Renal cortical epithelial cell (primary cell): ENCODE measurements around the gene RPL37. TPM values are rescaled to one million over a fixed set of nuclear protein-coding genes. Genes with fewer than 3 reads are reported as not detected.
"Not testable (repeated sequence)": the region's sequence is repeated elsewhere in the genome, so short reads cannot be mapped to it uniquely, and the experiment has no call there.

Experiments
- DNase-seq: peaks from one replicate; pipeline ENCODE4 v3.0.0-alpha.2; 2011; ENCODE audit warnings: low read depth
- total RNA-seq: library from RNA; depleted of rRNA; stranded (reverse); fragments of >200 nt; gene quantifications from 2 replicates; pipeline ENCODE4 v1.2.3, GENCODE V29; 2014

Gene RPL37
- total RNA-seq, 1 donor from 2014 or later = 350 TPM

DNA sequence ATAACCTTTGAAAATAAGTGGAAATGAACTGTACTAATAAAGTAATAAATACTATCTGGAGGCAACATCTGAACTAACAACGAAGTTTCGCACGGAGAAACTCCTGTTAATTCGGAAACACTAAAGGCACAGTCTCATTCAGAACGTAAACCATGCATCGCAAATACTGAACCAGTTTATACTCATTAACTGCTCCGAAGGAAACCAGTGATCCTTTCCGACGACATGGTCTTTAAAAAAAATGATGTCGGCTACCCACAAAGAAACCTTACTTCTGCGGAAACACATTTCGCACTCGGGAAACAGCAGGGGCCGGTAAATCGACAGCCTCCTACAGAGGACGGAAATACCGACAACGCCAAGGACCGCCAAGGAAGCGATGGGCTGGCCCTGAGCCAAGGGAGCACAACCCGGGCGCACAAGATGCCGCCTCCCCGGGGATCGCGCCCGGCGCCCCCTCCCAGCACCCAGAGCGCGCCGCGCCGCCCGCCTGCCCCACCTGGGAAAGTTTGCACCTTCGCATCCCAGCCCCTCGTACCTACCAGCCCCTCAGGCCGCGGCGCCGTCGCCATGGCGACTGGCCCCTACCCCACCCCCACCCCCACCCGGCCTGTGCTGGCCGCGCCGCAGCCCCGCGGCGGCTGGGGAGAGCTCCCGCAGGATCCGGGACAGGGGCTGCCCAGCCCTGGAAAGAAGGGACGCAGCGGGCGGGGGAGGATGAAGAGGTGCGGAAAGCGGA, 37.6 kb downstream of the RPL37 start:
- peak; percentile 46 for DNase-seq

- peak; percentile 59 for DNase-seq
Observed at GRCh38 chr5:40796487-40796889, 38.5 kb downstream of the RPL37 start.

GRCh38 chr5:40794877-40795276, 40.1 kb downstream of the RPL37 start:
- not testable (repeated sequence) for DNase-seq

- not testable (repeated sequence) for DNase-seq
Observed at GRCh38 chr5:40794340-40794739, 40.7 kb downstream of the RPL37 start.

DNA sequence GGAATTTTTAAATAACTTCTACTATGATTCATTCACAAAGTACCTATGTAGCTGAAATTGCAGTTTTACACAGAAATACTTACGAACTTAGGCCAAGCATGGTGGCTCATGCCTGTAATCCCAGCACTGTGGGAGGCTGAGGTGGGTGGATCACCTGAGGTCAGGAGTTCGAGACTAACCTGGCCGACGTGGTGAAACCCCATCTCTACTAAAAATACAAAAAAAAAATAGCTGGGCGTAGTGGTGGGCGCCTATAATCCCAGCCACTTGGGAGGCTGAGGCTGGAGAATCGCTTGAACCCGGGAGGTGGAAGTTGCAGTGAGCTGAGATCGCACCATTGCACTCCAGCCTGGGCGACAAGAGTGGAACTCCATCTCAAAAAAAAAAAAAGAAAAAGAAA, 42.3 kb downstream of the RPL37 start:
- not testable (repeated sequence) for DNase-seq

DNA sequence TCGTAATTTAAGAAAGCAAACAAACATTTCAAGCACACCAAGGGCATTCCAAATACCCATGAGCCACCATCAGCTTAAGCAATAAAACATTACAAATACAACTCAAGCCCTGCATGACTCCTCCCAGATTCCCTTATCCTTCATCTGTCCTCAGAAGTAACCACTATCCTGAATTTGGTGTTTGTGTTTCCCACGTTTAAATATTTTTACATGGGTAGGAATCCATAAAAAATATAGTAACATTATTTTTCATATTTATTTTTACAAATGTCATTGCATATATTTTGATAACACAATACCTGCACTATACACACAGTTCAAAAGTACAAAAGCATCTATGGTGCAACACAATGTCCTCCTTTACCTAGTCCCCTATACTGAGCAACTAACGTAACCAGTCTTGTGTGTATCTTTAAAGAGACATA, 43.3 kb downstream of the RPL37 start:
- DNase-seq = no peak

DNA sequence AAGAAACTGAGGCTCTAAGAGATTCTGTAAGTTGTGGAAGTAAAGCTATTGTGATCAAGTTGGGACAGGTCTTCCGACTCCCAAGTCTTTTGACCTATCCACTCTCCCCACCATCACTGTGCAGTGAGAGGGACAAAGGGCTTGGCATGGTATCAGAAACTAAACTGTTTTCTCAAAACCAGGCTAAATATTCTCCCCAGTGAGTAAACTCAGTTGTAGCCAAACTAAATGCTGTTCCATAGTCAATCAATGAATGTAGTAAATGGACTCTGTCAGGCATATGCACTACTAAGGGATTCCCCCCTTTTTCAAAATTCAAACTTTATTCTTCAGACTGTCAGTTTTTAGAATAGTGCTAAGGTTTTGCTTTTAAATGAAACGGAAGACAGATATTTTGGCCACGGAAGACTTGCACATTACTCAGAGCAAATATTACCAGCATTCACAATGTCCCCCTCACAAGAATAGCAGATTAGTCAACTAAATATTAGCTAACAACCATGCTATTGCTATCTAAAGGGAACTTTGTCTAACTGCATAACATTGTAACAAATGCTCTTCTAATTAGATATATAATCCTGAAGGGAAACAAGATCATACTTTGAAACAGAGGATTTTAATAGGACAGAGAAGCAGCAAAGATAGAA, 44.0 kb downstream of the RPL37 start:
- no peak for DNase-seq

DNA sequence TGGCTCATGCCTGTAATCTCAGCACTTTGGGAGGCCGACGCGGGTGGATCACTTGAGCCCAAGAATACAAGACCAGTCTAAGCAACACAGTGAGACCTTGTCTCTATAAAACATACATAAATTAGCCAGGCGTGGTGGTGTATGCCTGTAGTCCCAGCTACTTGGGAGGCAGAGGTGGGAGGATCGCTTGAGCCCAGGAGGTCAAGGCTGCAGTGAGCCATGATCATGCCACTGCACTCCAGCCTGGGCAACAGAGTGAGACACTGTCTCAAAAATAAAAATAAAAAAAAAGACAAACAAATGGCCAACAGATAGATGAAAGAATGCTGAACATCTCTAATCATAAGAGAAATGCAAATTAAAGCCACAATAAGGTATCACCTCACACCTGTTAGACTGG, 46.1 kb downstream of the RPL37 start:
- not testable (repeated sequence) for DNase-seq

GRCh38 chr5:40787986-40788385, 47.0 kb downstream of the RPL37 start:
- no peak for DNase-seq

GRCh38 chr5:40786664-40787063, 48.4 kb downstream of the RPL37 start:
- not testable (repeated sequence) for DNase-seq

DNA sequence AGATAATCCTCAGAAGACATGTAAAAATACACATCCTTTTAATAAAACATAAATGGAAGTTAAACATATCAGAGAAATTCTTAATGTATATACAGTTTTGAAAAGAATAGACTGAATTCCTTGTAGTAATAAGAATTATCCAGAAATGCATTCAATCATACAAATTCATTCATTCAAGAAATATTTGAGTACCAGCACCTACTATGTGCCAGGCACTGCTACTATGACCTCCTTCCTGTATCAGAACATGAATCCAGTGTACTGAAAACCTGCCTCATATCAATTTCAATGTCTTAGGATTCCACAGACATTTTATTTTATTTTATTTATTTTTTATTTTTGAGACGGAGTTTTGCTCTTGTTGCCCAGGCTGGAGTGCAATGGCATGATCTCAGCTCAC, 50.1 kb downstream of the RPL37 start:
- DNase-seq = no peak

- DNase-seq = peak; percentile 55
Observed at GRCh38 chr5:40784027-40784653, 50.9 kb downstream of the RPL37 start.

- peak; percentile 61 for DNase-seq
Observed at GRCh38 chr5:40781843-40782409, 53.1 kb downstream of the RPL37 start.

- no peak for DNase-seq
Observed at GRCh38 chr5:40780858-40781257, 54.2 kb downstream of the RPL37 start.

- no peak for DNase-seq
Observed at GRCh38 chr5:40780199-40780598, 54.8 kb downstream of the RPL37 start.

GRCh38 chr5:40779561-40779960, 55.5 kb downstream of the RPL37 start:
- no peak for DNase-seq

DNA sequence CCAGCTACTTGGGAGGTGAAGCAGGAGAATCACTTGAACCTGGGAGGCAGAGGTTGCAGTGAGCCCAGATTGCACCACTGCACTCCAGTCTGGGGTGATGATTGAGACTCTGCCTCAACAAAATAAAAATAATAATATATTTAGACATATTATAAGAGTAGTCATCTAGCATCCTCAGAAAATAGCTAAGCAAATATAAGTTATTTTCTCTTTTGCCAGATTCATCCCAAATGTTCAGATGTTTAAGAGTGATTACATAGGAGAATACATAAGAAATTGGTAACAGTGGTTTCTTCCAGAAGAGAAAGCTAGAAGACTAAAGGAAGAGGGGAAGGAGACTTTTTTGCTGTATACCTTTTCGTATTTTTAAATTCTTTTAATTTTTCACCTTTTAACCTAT, 56.9 kb downstream of the RPL37 start:
- no peak for DNase-seq

- DNase-seq = no peak
Observed at GRCh38 chr5:40776658-40776977, 58.4 kb downstream of the RPL37 start.

- no peak for DNase-seq
Observed at GRCh38 chr5:40775846-40776657, 59.0 kb downstream of the RPL37 start.
